BLaER1 treated with 17β-estradiol and CSF1 and Interleukin-3, amounts not matched to agents 10 nM and 100 nM (cell line): ENCODE results near the gene CCDC194.

Source experiments
- H3K27ac ChIP-seq, 11 experiments: shearing (Covaris generic); formaldehyde crosslinking; 2 replicates each; pipeline ENCODE4 v1.8.1; 2022
- H3K27me3 ChIP-seq, 11 experiments: shearing (Covaris generic); formaldehyde crosslinking; 2 replicates each; pipeline ENCODE4 v1.8.1; 2022
- H3K36me3 ChIP-seq, 11 experiments: shearing (Covaris generic); formaldehyde crosslinking; 2 replicates each; pipeline ENCODE4 v1.8.1; 2022
- H3K4me1 ChIP-seq, 10 experiments: shearing (Covaris generic); formaldehyde crosslinking; 2 replicates each; pipeline ENCODE4 v1.8.1; 2022
- H3K4me2 ChIP-seq, 11 experiments: shearing (Covaris generic); formaldehyde crosslinking; 2 replicates each; pipeline ENCODE4 v1.8.1; 2022
- H3K4me3 ChIP-seq, 10 experiments: shearing (Covaris generic); formaldehyde crosslinking; 2 replicates each; pipeline ENCODE4 v1.8.1; 2022
- H3K9ac ChIP-seq, 11 experiments: shearing (Covaris generic); formaldehyde crosslinking; 2 replicates each; pipeline ENCODE4 v1.8.1; 2022
- H3K9me3 ChIP-seq, 11 experiments: shearing (Covaris generic); formaldehyde crosslinking; replicated peaks in 1 of 11; 2 replicates each; pipeline ENCODE4 v1.8.1; 2022
- H4K20me1 ChIP-seq, 11 experiments: shearing (Covaris generic); formaldehyde crosslinking; 2 replicates each; pipeline ENCODE4 v1.8.1; 2022
- Cebpa-rat ChIP-seq, 11 experiments: shearing (Covaris generic); IDR thresholded peaks; 2 replicates each; pipeline ENCODE4 v1.8.1; 2022

The CCDC194 gene

GRCh38 chr19:17389957-17390664, 3.9 kb downstream of the CCDC194 start:
- peak overlapping the region; percentile 96 to 100 (median 99) for H3K4me2 ChIP-seq
- 0 out of 22 replicates have a peak, but pooled peaks cover 0 to 7% (median 0%) of the 10 kb centered on the region in 11 experiments for H4K20me1 ChIP-seq
- peak overlapping the region in 3 of 11 experiments; percentile 27 to 40 (median 31); a peak in 5 of 22 replicates for H3K27ac ChIP-seq
- peak overlapping the region; percentile 48 to 76 (median 71); a peak in 21 of 22 replicates for H3K9ac ChIP-seq
- no peak for TF ChIP-seq Cebpa-rat (IDR thresholded peaks at IDR 0.05)
- H3K4me1 ChIP-seq: peaks cover 36 to 59% (median 46%) of the 10 kb centered on the region in 10 experiments
- peaks cover 0 to 7% (median 0%) of the 10 kb centered on the region in 11 experiments; a peak in 4 of 22 replicates for H3K36me3 ChIP-seq
- peaks cover 10 to 21% (median 15%) of the 10 kb centered on the region in 11 experiments; a peak in 20 of 22 replicates for H3K27me3 ChIP-seq
- H3K9me3 ChIP-seq: peaks cover 0 to 11% (median 6%) of the 10 kb centered on the region in 11 experiments; a peak in 9 of 22 replicates
- H3K4me3 ChIP-seq: peak overlapping the region; percentile 56 to 75 (median 65)

- Histone ChIP-seq H3K4me1 (peaks cover 28 to 59% (median 39%) of the 10 kb centered on the region in 10 experiments), H3K27me3 (peaks cover 10 to 21% (median 15%) of the 10 kb centered on the region in 11 experiments; a peak in 20 of 22 replicates)
- TF ChIP-seq Cebpa-rat (IDR thresholded peaks at IDR 0.05): no peak
Observed at GRCh38 chr19:17389288-17389687, 4.7 kb downstream of the CCDC194 start.

GRCh38 chr19:17385878-17386611, 8.0 kb downstream of the CCDC194 start:
- TF ChIP-seq Cebpa-rat (IDR thresholded peaks at IDR 0.05): no peak

More at GRCh38 chr19:17389288-17389687, 4.7 kb downstream of the CCDC194 start:
- Histone ChIP-seq H3K4me2 (no peak overlapping the region), H3K27ac (no peak overlapping the region), H3K9me3 (peaks cover 0 to 11% (median 6%) of the 10 kb centered on the region in 11 experiments; a peak in 9 of 22 replicates), H4K20me1 (0 out of 22 replicates have a peak, but pooled peaks cover 0 to 6% (median 0%) of the 10 kb centered on the region in 11 experiments), H3K36me3 (peaks cover 0 to 6% (median 0%) of the 10 kb centered on the region in 11 experiments; a peak in 4 of 22 replicates), H3K9ac (no peak overlapping the region), H3K4me3 (no peak overlapping the region)

GRCh38 chr19:17380426-17381138, 13.4 kb downstream of the CCDC194 start:
- Histone ChIP-seq H3K4me2 (peak overlapping the region in 2 of 11 experiments; percentile 3 to 93; a peak in 3 of 22 replicates), H3K27me3 (no peaks in the 10 kb centered on the region), H3K36me3 (no peaks in the 10 kb centered on the region), H3K27ac (peak overlapping the region in 4 of 11 experiments; percentile 67 to 81 (median 80); a peak in 4 of 22 replicates), H3K9ac (no peak overlapping the region), H3K9me3 (peaks cover 0 to 8% (median 4%) of the 10 kb centered on the region in 11 experiments; a peak in 3 of 22 replicates), H3K4me3 (no peak overlapping the region), H4K20me1 (no peaks in the 10 kb centered on the region), H3K4me1 (peaks cover 48 to 94% (median 75%) of the 10 kb centered on the region in 10 experiments)
- TF ChIP-seq Cebpa-rat (IDR thresholded peaks at IDR 0.05): no peak

More at GRCh38 chr19:17385878-17386611, 8.0 kb downstream of the CCDC194 start:
- no peak overlapping the region for H3K9ac ChIP-seq
- H3K9me3 ChIP-seq: peaks cover 0 to 11% (median 6%) of the 10 kb centered on the region in 11 experiments; a peak in 9 of 22 replicates
- peaks cover 10 to 21% (median 15%) of the 10 kb centered on the region in 11 experiments; a peak in 20 of 22 replicates for H3K27me3 ChIP-seq
- H3K4me3 ChIP-seq: no peak overlapping the region
- H3K4me1 ChIP-seq: peaks cover 20 to 58% (median 44%) of the 10 kb centered on the region in 10 experiments
- H4K20me1 ChIP-seq: no peaks in the 10 kb centered on the region
- no peaks in the 10 kb centered on the region for H3K36me3 ChIP-seq
- peak overlapping the region in 6 of 11 experiments; percentile 16 to 49 (median 38); a peak in 5 of 22 replicates for H3K27ac ChIP-seq
- H3K4me2 ChIP-seq: peak overlapping the region in 8 of 11 experiments; percentile 15 to 79 (median 38); a peak in 11 of 22 replicates

- peaks cover 58 to 94% (median 85%) of the 10 kb centered on the region in 10 experiments for H3K4me1 ChIP-seq
- TF ChIP-seq Cebpa-rat (IDR thresholded peaks at IDR 0.05): no peak
- no peaks in the 10 kb centered on the region for H3K36me3 ChIP-seq
- H3K9me3 ChIP-seq: peaks cover 0 to 8% (median 4%) of the 10 kb centered on the region in 11 experiments; a peak in 3 of 22 replicates
- no peaks in the 10 kb centered on the region for H3K27me3 ChIP-seq
- peak overlapping the region in 2 of 10 experiments; percentile 4 to 6; a peak in 1 of 20 replicates for H3K4me3 ChIP-seq
- H3K4me2 ChIP-seq: peak overlapping the region; percentile 65 to 95 (median 86)
- H3K9ac ChIP-seq: peak overlapping the region in 9 of 11 experiments; percentile 16 to 63 (median 51); a peak in 13 of 22 replicates
- H4K20me1 ChIP-seq: no peaks in the 10 kb centered on the region
- peak overlapping the region in 10 of 11 experiments; percentile 57 to 81 (median 74); a peak in 20 of 22 replicates for H3K27ac ChIP-seq
Observed at GRCh38 chr19:17379221-17379631, 14.8 kb downstream of the CCDC194 start.

GRCh38 chr19:17378271-17378670, 15.7 kb downstream of the CCDC194 start:
- Histone ChIP-seq H3K4me2 (peak overlapping the region; percentile 65 to 95 (median 86)), H3K27me3 (no peaks in the 10 kb centered on the region), H3K36me3 (no peaks in the 10 kb centered on the region), H3K9ac (peak overlapping the region in 5 of 11 experiments; percentile 35 to 63 (median 53); a peak in 7 of 22 replicates), H4K20me1 (no peaks in the 10 kb centered on the region), H3K27ac (peak overlapping the region in 9 of 11 experiments; percentile 57 to 81 (median 76); a peak in 18 of 22 replicates), H3K4me3 (no peak overlapping the region), H3K9me3 (peaks cover 0 to 8% (median 4%) of the 10 kb centered on the region in 11 experiments; a peak in 3 of 22 replicates), H3K4me1 (peaks cover 66 to 94% (median 87%) of the 10 kb centered on the region in 10 experiments)
- TF ChIP-seq Cebpa-rat (IDR thresholded peaks at IDR 0.05): no peak

GRCh38 chr19:17376935-17377600, 16.9 kb downstream of the CCDC194 start, which contains the start of gene PLVAP:
Gene PLVAP, minus strand, starts transcription at chr19:17377342. Its CDS starts 54 bp downstream, at chr19:17377288.
- H3K27me3 ChIP-seq: no peaks in the 10 kb centered on the region
- H4K20me1 ChIP-seq: no peaks in the 10 kb centered on the region
- peak within 1 kb of the TSS in 10 of 11 experiments; percentile 44 to 81 (median 74); a peak in 19 of 22 replicates for H3K27ac ChIP-seq
- peaks cover 0 to 8% (median 4%) of the 10 kb centered on the region in 11 experiments; a peak in 3 of 22 replicates for H3K9me3 ChIP-seq
- H3K36me3 ChIP-seq: no peaks in the 10 kb centered on the region
- peak within 1 kb of the TSS in 10 of 11 experiments; percentile 37 to 63 (median 53); a peak in 15 of 22 replicates for H3K9ac ChIP-seq
- no peak for TF ChIP-seq Cebpa-rat (IDR thresholded peaks at IDR 0.05)
- H3K4me3 ChIP-seq: peak within 1 kb of the TSS in 4 of 10 experiments; percentile 25 to 48 (median 42); a peak in 7 of 20 replicates
- H3K4me2 ChIP-seq: peak within 1 kb of the TSS; percentile 65 to 95 (median 86)
- H3K4me1 ChIP-seq: peaks cover 62 to 94% (median 86%) of the 10 kb centered on the region in 10 experiments
